ENCODE results near the gene OGDHL. TPM values are rescaled to one million over a fixed set of nuclear protein-coding genes. Genes with fewer than 3 reads are reported as not detected.

The OGDHL gene
- total and polyA plus RNA-seq, 2 donors from 2014 or later: 82.8 to 247 TPM

GRCh38 chr10:49751636-49752510, 10.2 kb downstream of the OGDHL start:
- Histone ChIP-seq H3K36me3 (ENCODE audit: control insufficient read depth in 2 of 3, insufficient read depth in 3 of 3, low read length in 3 of 3) (peaks cover 0 to 51% (median 30%) of the 10 kb centered on the region in 3 donors), H3K4me3 (ENCODE audit: low read length in 3 of 3) (no peak overlapping the region), H3K27ac (ENCODE audit: low read depth in 2 of 2, low read length in 2 of 2) (peak overlapping the region; percentile 71 to 73), H3K9me3 (ENCODE audit: control insufficient read depth in 2 of 3, insufficient read depth in 1 of 3, low read length in 3 of 3) (no peaks in the 10 kb centered on the region), H3K4me1 (ENCODE audit: control insufficient read depth in 2 of 3, insufficient read depth in 2 of 3, low read depth in 1 of 3, low read length in 3 of 3) (peaks cover 0 to 34% (median 16%) of the 10 kb centered on the region in 3 donors), H3K27me3 (ENCODE audit: control insufficient read depth, insufficient read depth, low read length) (no peaks in the 10 kb centered on the region), H3K9ac (ENCODE audit: low read length in 3 of 3) (peak overlapping the region in 2 of 3 donors; percentile 29 to 49)
- no peak for TF ChIP-seq CTCF (IDR thresholded peaks at IDR 0.05; ENCODE audit: borderline replicate concordance, extremely low read depth, insufficient read depth)
- FAIRE-seq: no peak
- DNase-seq: no peak
- intact Hi-C loops (cut with DNase I): no loop called here

GRCh38 chr10:49751216-49751615, 10.9 kb downstream of the OGDHL start:
- peak overlapping the region in 1 of 3 donors; percentile 29 for H3K9ac ChIP-seq (ENCODE audit: low read length in 3 of 3)
- intact Hi-C loops (cut with DNase I): no loop called here
- H3K9me3 ChIP-seq (ENCODE audit: control insufficient read depth in 2 of 3, insufficient read depth in 1 of 3, low read length in 3 of 3): no peaks in the 10 kb centered on the region
- DNase-seq: no peak
- H3K4me3 ChIP-seq (ENCODE audit: low read length in 3 of 3): no peak overlapping the region
- peaks cover 0 to 51% (median 34%) of the 10 kb centered on the region in 3 donors for H3K36me3 ChIP-seq (ENCODE audit: control insufficient read depth in 2 of 3, insufficient read depth in 3 of 3, low read length in 3 of 3)
- TF ChIP-seq CTCF (IDR thresholded peaks at IDR 0.05; ENCODE audit: borderline replicate concordance, extremely low read depth, insufficient read depth): no peak
- peaks cover 0 to 30% (median 12%) of the 10 kb centered on the region in 3 donors for H3K4me1 ChIP-seq (ENCODE audit: control insufficient read depth in 2 of 3, insufficient read depth in 2 of 3, low read depth in 1 of 3, low read length in 3 of 3)
- no peak for FAIRE-seq
- no peaks in the 10 kb centered on the region for H3K27me3 ChIP-seq (ENCODE audit: control insufficient read depth, insufficient read depth, low read length)
- H3K27ac ChIP-seq (ENCODE audit: low read depth in 2 of 2, low read length in 2 of 2): peak overlapping the region; percentile 71 to 73

- no peak overlapping the region for H3K9ac ChIP-seq (ENCODE audit: low read length in 3 of 3)
- H3K27ac ChIP-seq (ENCODE audit: low read depth in 2 of 2, low read length in 2 of 2): peak overlapping the region; percentile 3 to 71
- no peaks in the 10 kb centered on the region for H3K27me3 ChIP-seq (ENCODE audit: control insufficient read depth, insufficient read depth, low read length)
- intact Hi-C loops (cut with DNase I): no loop called here
- H3K36me3 ChIP-seq (ENCODE audit: control insufficient read depth in 2 of 3, insufficient read depth in 3 of 3, low read length in 3 of 3): peaks cover 0 to 51% (median 36%) of the 10 kb centered on the region in 3 donors
- peaks cover 0 to 25% (median 10%) of the 10 kb centered on the region in 3 donors for H3K4me1 ChIP-seq (ENCODE audit: control insufficient read depth in 2 of 3, insufficient read depth in 2 of 3, low read depth in 1 of 3, low read length in 3 of 3)
- FAIRE-seq: no peak
- H3K4me3 ChIP-seq (ENCODE audit: low read length in 3 of 3): no peak overlapping the region
- H3K9me3 ChIP-seq (ENCODE audit: control insufficient read depth in 2 of 3, insufficient read depth in 1 of 3, low read length in 3 of 3): no peaks in the 10 kb centered on the region
- no peak for TF ChIP-seq CTCF (IDR thresholded peaks at IDR 0.05; ENCODE audit: borderline replicate concordance, extremely low read depth, insufficient read depth)
- no peak for DNase-seq
These were observed 11.6 kb downstream of the OGDHL start for GRCh38 chr10:49750546-49750945.

Data from kidney (tissue), 14 donors.